Loucy (cell line): ENCODE measurements around the gene ANKRD33B.

ENCODE experiments used
- CTCF ChIP-seq: fragments of 200-600 bp; sonication (generic); conservative IDR thresholded peaks from 2 replicates; pipeline ENCODE4 v1.5.1; 2014; ENCODE audit warnings: mild to moderate bottlenecking, antibody characterized with exemption, low read length
- EZH2phosphoT487 ChIP-seq: fragments of 200-600 bp; IDR thresholded peaks from 2 replicates; pipeline ENCODE4 v1.6.1; 2018; ENCODE audit warnings: antibody characterized with exemption, mild to moderate bottlenecking, moderate library complexity, borderline replicate concordance

GRCh38 chr5:10528056-10528816 lies 35.6 kb upstream of the ANKRD33B start:
- peak; percentile 48 for TF ChIP-seq CTCF
- TF ChIP-seq EZH2phosphoT487 = no peak
